ENCODE measurements around the gene SPART. TPM values are rescaled to one million over a fixed set of nuclear protein-coding genes. Genes with fewer than 3 reads are reported as not detected.

The SPART gene
- total RNA-seq, 3 donors from 2014 or later (not counting 1 experiment from before 2014, with no cell fraction given) = 29.2 to 31.2 (median 30.6) TPM

DNA sequence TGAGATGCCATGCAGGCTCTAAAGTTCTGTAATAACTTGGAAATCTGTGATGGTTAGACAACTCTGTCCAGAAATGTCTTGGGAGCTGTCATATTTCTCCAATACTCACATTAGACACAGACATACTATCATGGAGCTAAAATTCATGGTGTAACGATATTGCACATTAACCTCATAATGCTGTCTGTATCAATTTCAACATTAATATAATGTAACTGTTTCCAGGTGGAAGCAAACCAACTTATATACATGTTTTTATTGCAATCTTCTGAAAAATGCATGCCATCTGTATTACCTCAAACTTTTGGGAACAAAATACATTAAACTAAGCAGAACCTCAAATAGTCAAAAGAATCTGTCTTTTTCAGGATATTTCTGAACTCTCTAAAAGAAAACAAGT, 14.7 kb upstream of the SPART start:
- DNase-seq (no peak), ATAC-seq (no peak)
- H3K27ac Mint-ChIP-seq = no peak overlapping the region
- H3K4me3 ChIP-seq (ENCODE audit: low read length) = no peak overlapping the region
- whole genome bisulfite sequencing (ENCODE audit: insufficient coverage) = 100% methylated on average over 1 of the region's 1 CpG
- H3K4me3 Mint-ChIP-seq = no peak overlapping the region
- no peaks in the 10 kb centered on the region for H3K9me3 Mint-ChIP-seq
- no peaks in the 10 kb centered on the region for H3K9me3 ChIP-seq (ENCODE audit: control insufficient read depth, insufficient read depth, low read length)
- H3K27me3 ChIP-seq (ENCODE audit: control insufficient read depth, insufficient read depth, low read length) = no peaks in the 10 kb centered on the region
- no peaks in the 10 kb centered on the region for H3K4me1 Mint-ChIP-seq
- H3K4me1 ChIP-seq (ENCODE audit: control insufficient read depth, insufficient read depth, low read length) = no peaks in the 10 kb centered on the region
- no peaks in the 10 kb centered on the region for H3K36me3 Mint-ChIP-seq
- no peaks in the 10 kb centered on the region for H3K36me3 ChIP-seq (ENCODE audit: control insufficient read depth, insufficient read depth, low read length)
- intact Hi-C loops (cut with micrococcal nuclease) = no loop called here
- H3K27ac ChIP-seq (ENCODE audit: low read length) = no peak overlapping the region
- H3K27me3 Mint-ChIP-seq (ENCODE audit: low read depth in 2 of 2) = peaks cover 5 to 16% of the 10 kb centered on the region in 2 donors
- TF ChIP-seq, protein P1, sequence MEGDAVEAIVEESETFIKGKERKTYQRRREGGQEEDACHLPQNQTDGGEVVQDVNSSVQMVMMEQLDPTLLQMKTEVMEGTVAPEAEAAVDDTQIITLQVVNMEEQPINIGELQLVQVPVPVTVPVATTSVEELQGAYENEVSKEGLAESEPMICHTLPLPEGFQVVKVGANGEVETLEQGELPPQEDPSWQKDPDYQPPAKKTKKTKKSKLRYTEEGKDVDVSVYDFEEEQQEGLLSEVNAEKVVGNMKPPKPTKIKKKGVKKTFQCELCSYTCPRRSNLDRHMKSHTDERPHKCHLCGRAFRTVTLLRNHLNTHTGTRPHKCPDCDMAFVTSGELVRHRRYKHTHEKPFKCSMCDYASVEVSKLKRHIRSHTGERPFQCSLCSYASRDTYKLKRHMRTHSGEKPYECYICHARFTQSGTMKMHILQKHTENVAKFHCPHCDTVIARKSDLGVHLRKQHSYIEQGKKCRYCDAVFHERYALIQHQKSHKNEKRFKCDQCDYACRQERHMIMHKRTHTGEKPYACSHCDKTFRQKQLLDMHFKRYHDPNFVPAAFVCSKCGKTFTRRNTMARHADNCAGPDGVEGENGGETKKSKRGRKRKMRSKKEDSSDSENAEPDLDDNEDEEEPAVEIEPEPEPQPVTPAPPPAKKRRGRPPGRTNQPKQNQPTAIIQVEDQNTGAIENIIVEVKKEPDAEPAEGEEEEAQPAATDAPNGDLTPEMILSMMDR (IDR thresholded peaks at IDR 0.05) = no peak

DNA sequence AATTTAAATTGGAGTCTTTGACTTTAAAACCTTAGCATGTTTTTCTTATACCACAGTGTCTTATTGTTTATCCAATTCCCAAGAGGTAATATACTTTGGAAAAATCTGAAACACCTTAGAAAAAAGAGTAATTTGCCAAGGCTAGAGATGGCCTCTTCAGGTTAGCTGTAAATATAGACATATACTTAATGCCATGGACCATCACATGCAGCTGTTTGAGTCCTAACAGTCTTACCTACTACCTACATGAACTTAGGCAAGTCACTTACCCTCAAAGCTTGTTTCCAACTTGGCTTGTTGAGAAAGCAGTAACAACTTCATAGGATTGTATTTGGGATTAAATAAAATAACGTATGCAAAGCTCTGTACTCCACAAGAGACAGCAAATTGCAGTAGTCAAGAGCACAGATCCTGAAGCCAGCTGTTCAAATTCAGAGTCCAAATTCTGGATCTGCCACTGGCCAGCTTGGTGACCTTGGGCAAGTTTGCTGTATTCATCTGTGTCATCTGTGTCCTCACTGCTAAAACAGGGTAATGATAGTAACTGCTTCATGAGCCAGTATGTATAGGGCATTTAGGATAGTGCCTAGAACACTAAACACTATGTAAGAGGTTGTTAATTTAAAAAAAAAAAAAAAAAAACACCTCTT, 13.2 kb upstream of the SPART start:
- no peaks in the 10 kb centered on the region for H3K9me3 ChIP-seq (ENCODE audit: control insufficient read depth, insufficient read depth, low read length)
- no peaks in the 10 kb centered on the region for H3K36me3 Mint-ChIP-seq
- 70% methylated on average over 1 of the region's 1 CpG for WGBS (ENCODE audit: insufficient coverage)
- H3K4me1 Mint-ChIP-seq = no peaks in the 10 kb centered on the region
- H3K27me3 ChIP-seq (ENCODE audit: control insufficient read depth, insufficient read depth, low read length) = no peaks in the 10 kb centered on the region
- no peak overlapping the region for H3K4me3 Mint-ChIP-seq
- no peak overlapping the region for H3K27ac ChIP-seq (ENCODE audit: low read length)
- no peaks in the 10 kb centered on the region for H3K4me1 ChIP-seq (ENCODE audit: control insufficient read depth, insufficient read depth, low read length)
- no peak for DNase-seq
- no peak overlapping the region for H3K4me3 ChIP-seq (ENCODE audit: low read length)
- peaks cover 5 to 16% of the 10 kb centered on the region in 2 donors for H3K27me3 Mint-ChIP-seq (ENCODE audit: low read depth in 2 of 2)
- no peaks in the 10 kb centered on the region for H3K9me3 Mint-ChIP-seq
- intact Hi-C loops (cut with micrococcal nuclease) = no loop called here
- ATAC-seq = no peak
- no peak overlapping the region for H3K27ac Mint-ChIP-seq
- TF ChIP-seq, protein P1 (IDR thresholded peaks at IDR 0.05) = no peak
- H3K36me3 ChIP-seq (ENCODE audit: control insufficient read depth, insufficient read depth, low read length) = no peaks in the 10 kb centered on the region

DNA sequence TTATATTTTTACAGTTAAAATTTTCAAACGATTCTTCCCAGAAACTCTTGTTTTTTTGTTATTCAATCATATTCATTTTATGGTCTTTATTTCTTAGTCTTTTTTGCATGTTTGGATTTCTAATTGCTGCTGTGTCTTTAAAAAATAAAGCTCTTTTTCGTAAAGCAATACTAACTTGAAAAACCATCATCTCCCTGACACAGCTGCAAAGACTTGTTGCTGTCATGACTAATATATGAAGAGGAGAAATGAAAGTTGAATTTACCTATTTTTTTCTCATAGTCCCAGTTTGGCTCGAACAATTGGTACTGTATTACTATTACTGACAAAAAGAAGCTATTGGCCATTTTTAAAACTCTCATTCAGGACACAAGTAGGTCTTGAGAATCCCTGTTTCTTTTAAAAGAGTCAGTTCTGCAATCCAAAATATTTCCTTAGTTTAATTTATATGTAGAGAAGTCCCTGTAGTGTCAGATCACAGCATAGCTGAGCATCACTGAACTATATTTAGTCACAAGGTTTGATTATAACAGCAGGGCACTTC, 12.1 kb upstream of the SPART start:
- DNase-seq = no peak
- no peak overlapping the region for H3K4me3 Mint-ChIP-seq
- Histone ChIP-seq H3K9me3 (ENCODE audit: control insufficient read depth, insufficient read depth, low read length) (no peaks in the 10 kb centered on the region), H3K27me3 (ENCODE audit: control insufficient read depth, insufficient read depth, low read length) (no peaks in the 10 kb centered on the region), H3K27ac (ENCODE audit: low read length) (no peak overlapping the region), H3K36me3 (ENCODE audit: control insufficient read depth, insufficient read depth, low read length) (no peaks in the 10 kb centered on the region), H3K4me1 (ENCODE audit: control insufficient read depth, insufficient read depth, low read length) (no peaks in the 10 kb centered on the region), H3K4me3 (ENCODE audit: low read length) (no peak overlapping the region)
- TF ChIP-seq, protein P1 (IDR thresholded peaks at IDR 0.05) = no peak
- WGBS (ENCODE audit: insufficient coverage) = 83% methylated on average over 1 of the region's 3 CpGs
- no peaks in the 10 kb centered on the region for H3K9me3 Mint-ChIP-seq
- ATAC-seq = no peak
- no peaks in the 10 kb centered on the region for H3K36me3 Mint-ChIP-seq
- intact Hi-C loops (cut with micrococcal nuclease) = no loop called here
- no peaks in the 10 kb centered on the region for H3K4me1 Mint-ChIP-seq
- no peak overlapping the region for H3K27ac Mint-ChIP-seq
- H3K27me3 Mint-ChIP-seq (ENCODE audit: low read depth in 2 of 2) = peaks cover 3 to 16% of the 10 kb centered on the region in 2 donors

DNA sequence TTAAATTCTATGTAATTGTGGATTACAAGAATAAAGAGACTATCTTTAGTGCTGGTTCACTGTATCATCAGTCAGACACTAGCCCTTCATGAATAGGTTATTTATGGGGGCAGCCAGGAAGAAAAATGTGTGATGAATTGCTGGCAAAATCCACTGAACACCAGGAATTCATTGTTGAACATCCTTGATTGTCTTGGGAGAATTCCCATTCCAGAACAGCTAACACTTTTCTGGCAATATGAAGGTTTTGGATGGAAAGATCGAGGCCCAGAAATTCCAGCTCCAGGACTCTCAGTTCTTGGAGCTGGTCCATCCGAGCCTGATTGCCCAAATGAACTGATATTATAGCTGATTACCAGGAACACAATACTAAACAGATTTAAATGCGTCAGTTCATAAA, 11.5 kb upstream of the SPART start:
- 93% methylated on average over 3 of the region's 3 CpGs for WGBS (ENCODE audit: insufficient coverage)
- peaks cover 2 to 16% of the 10 kb centered on the region in 2 donors for H3K27me3 Mint-ChIP-seq (ENCODE audit: low read depth in 2 of 2)
- Histone ChIP-seq H3K4me3 (ENCODE audit: low read length) (no peak overlapping the region), H3K36me3 (ENCODE audit: control insufficient read depth, insufficient read depth, low read length) (no peaks in the 10 kb centered on the region), H3K27ac (ENCODE audit: low read length) (no peak overlapping the region), H3K9me3 (ENCODE audit: control insufficient read depth, insufficient read depth, low read length) (no peaks in the 10 kb centered on the region), H3K27me3 (ENCODE audit: control insufficient read depth, insufficient read depth, low read length) (no peaks in the 10 kb centered on the region), H3K4me1 (ENCODE audit: control insufficient read depth, insufficient read depth, low read length) (no peaks in the 10 kb centered on the region)
- intact Hi-C loops (cut with micrococcal nuclease) = no loop called here
- no peak for DNase-seq
- H3K27ac Mint-ChIP-seq = no peak overlapping the region
- no peaks in the 10 kb centered on the region for H3K36me3 Mint-ChIP-seq
- H3K9me3 Mint-ChIP-seq = no peaks in the 10 kb centered on the region
- H3K4me3 Mint-ChIP-seq = no peak overlapping the region
- no peak for ATAC-seq
- TF ChIP-seq, protein P1 (IDR thresholded peaks at IDR 0.05) = no peak
- H3K4me1 Mint-ChIP-seq = no peaks in the 10 kb centered on the region
